ENCODE results near the gene CCDC47.

CCDC47 gene

GRCh38 chr17:63696381-63696961 lies 76.9 kb downstream of the CCDC47 start:
- peak; percentile 35 to 45 for DNase-seq

GRCh38 chr17:63695889-63696288 lies 77.5 kb downstream of the CCDC47 start:
- peak in 1 of 2 experiments; percentile 19 for DNase-seq
